GM23338 (cell line): Measurements from ENCODE around the gene GPR83. TPM values are rescaled to one million over a fixed set of nuclear protein-coding genes. Genes with fewer than 3 reads are reported as not detected.

Source experiments
- ATAC-seq: fragments of 200-7000 bp; cut with Tn5 transposase; 3 replicates; pipeline ENCODE4 v1.9.1; 2020
- DNase-seq: peaks from one replicate; pipeline ENCODE4 v3.0.0-alpha.2; 2015; ENCODE audit warnings: low spot score
- H2AFZ ChIP-seq: fragments of 200-600 bp; sonication (generic); 2 replicates; pipeline ENCODE4 v1.8.0; 2016; ENCODE audit warnings: antibody characterized with exemption, mild to moderate bottlenecking, moderate library complexity
- H3F3A ChIP-seq: fragments of 200-600 bp; sonication (generic); replicated peaks from 2 replicates; pipeline ENCODE4 v1.8.0; 2017; ENCODE audit warnings: antibody characterized with exemption, mixed run types, low read depth
- H3K27ac ChIP-seq: fragments of 200-600 bp; sonication (generic); 2 replicates; pipeline ENCODE4 v1.6.1; 2016; ENCODE audit warnings: low read depth
- H3K27me3 ChIP-seq: fragments of 200-600 bp; sonication (generic); 2 replicates; pipeline ENCODE4 v1.8.0; 2016; ENCODE audit warnings: mild to moderate bottlenecking, mixed run types, moderate library complexity; ENCODE audit not compliant: insufficient read depth
- H3K36me3 ChIP-seq: fragments of 200-600 bp; sonication (generic); 2 replicates; pipeline ENCODE4 v1.8.0; 2016; ENCODE audit warnings: mild to moderate bottlenecking; ENCODE audit not compliant: insufficient read depth
- H3K4me1 ChIP-seq: fragments of 200-600 bp; sonication (generic); 2 replicates; pipeline ENCODE4 v1.8.0; 2016; ENCODE audit warnings: mild to moderate bottlenecking, moderate library complexity; ENCODE audit not compliant: insufficient read depth
- H3K4me2 ChIP-seq: fragments of 200-600 bp; sonication (generic); 2 replicates; pipeline ENCODE4 v1.7.1; 2017; ENCODE audit warnings: mixed run types
- H3K4me3 ChIP-seq: fragments of 200-600 bp; sonication (generic); 2 replicates; pipeline ENCODE4 v1.6.1; 2016; ENCODE audit warnings: mixed run types
- H3K79me2 ChIP-seq: fragments of 200-600 bp; sonication (generic); replicated peaks from 2 replicates; pipeline ENCODE4 v1.8.0; 2017; ENCODE audit warnings: mild to moderate bottlenecking; ENCODE audit not compliant: insufficient read depth
- H3K9me2 ChIP-seq: fragments of 200-600 bp; sonication (generic); 2 replicates; pipeline ENCODE4 v1.8.0; 2017; ENCODE audit not compliant: insufficient read depth
- H4K20me1 ChIP-seq: fragments of 200-600 bp; sonication (generic); replicated peaks from 2 replicates; pipeline ENCODE4 v1.8.0; 2017; ENCODE audit warnings: mild to moderate bottlenecking; ENCODE audit not compliant: insufficient read depth
- H3K27ac Mint-ChIP-seq: 2 replicates; pipeline ENCODE4 v1.8.0; 2020; ENCODE audit warnings: inconsistent platforms, mild to moderate bottlenecking, moderate library complexity, mixed read lengths
- H3K27me3 Mint-ChIP-seq: 3 replicates; pipeline ENCODE4 v1.8.0; 2022; ENCODE audit warnings: low read depth, mild to moderate bottlenecking, moderate library complexity, mixed read lengths, inconsistent platforms; ENCODE audit not compliant: insufficient read depth, poor library complexity
- H3K36me3 Mint-ChIP-seq: 3 replicates; pipeline ENCODE4 v1.8.0; 2021; ENCODE audit warnings: low read depth, mild to moderate bottlenecking, inconsistent platforms, moderate library complexity, mixed read lengths
- H3K4me1 Mint-ChIP-seq: 3 replicates; pipeline ENCODE4 v1.8.0; 2020; ENCODE audit warnings: mild to moderate bottlenecking, inconsistent platforms, mixed read lengths
- H3K4me3 Mint-ChIP-seq: 3 replicates; pipeline ENCODE4 v1.8.0; 2021; ENCODE audit warnings: moderate library complexity, mild to moderate bottlenecking, inconsistent platforms, mixed read lengths
- H3K9me3 Mint-ChIP-seq: 3 replicates; pipeline ENCODE4 v1.8.0; 2020; ENCODE audit warnings: moderate library complexity, mild to moderate bottlenecking, inconsistent platforms, mixed read lengths
- CTCF ChIP-seq, 2 experiments: fragments of 200-600 bp in 1 of 2; sonication (generic) in 1 of 2; conservative IDR thresholded peaks; 2 replicates each; pipeline versions ENCODE4 v1.5.1 to v1.6.1; 2016 to 2017; ENCODE audit warnings: antibody characterized with exemption in 2 of 2, low read depth in 2 of 2, mild to moderate bottlenecking in 2 of 2, moderate library complexity in 1 of 2
- NANOG ChIP-seq: IDR thresholded peaks from 2 replicates; pipeline ENCODE4 v1.6.1; 2016; ENCODE audit warnings: antibody characterized with exemption, borderline replicate concordance
- ZNF462 ChIP-seq: fragments of 250-450 bp; sonication (Bioruptor Pico); IDR thresholded peaks from 2 replicates; pipeline ENCODE4 v1.5.0; 2020; ENCODE audit warnings: mild to moderate bottlenecking, moderate library complexity
- polyA plus RNA-seq: library from polyadenylated mRNA; unstranded; fragments of >200 nt; fragmentation: Nextera tagmentation; extraction: Ambion mirVana; gene quantifications from 2 replicates; pipeline ENCODE4 v1.2.1, GENCODE V29; 2016
- total RNA-seq: library from RNA; depleted of rRNA; stranded (reverse); fragments of >200 nt; shearing (Covaris generic); gene quantifications from 2 replicates; pipeline ENCODE4 v1.2.3, GENCODE V29; 2014

GPR83 gene
- total and polyA plus RNA-seq, 2 experiments from 2014 or later: 0.17 to 0.18 TPM

- Mint-ChIP-seq H3K4me1 (no peaks in the 10 kb centered on the region), H3K27me3 (no peaks in the 10 kb centered on the region), H3K36me3 (peaks cover 11% of the 10 kb centered on the region; the same call in 2 of the 3 replicates), H3K9me3 (no peaks in the 10 kb centered on the region), H3K4me3 (no peak overlapping the region), H3K27ac (no peak overlapping the region)
- H3K4me3 ChIP-seq: no peak overlapping the region
- DNase-seq (no peak), ATAC-seq (peak; percentile 73)
- no peaks in the 10 kb centered on the region for H3K36me3 ChIP-seq
- H3K27ac ChIP-seq: no peak overlapping the region; the same call in 1 of the 2 replicates
- H3K9me2 ChIP-seq: no peaks in the 10 kb centered on the region
- no peaks in the 10 kb centered on the region for H4K20me1 ChIP-seq
- H2AFZ ChIP-seq: no peak overlapping the region
- no peaks in the 10 kb centered on the region for H3K27me3 ChIP-seq
- H3K4me2 ChIP-seq: no peak overlapping the region
- no peaks in the 10 kb centered on the region for H3F3A ChIP-seq
- no peaks in the 10 kb centered on the region for H3K4me1 ChIP-seq
- TF ChIP-seq ZNF462 (CRISPR knock-in tag): no peak
- TF ChIP-seq CTCF (conservative IDR thresholded peaks at IDR 0.05; ENCODE audit: low read depth in 2 of 2): 0 out of 4 replicates have a peak, but pooled peaks of 1 of the 2 experiments have one; percentile 11
- no peak for TF ChIP-seq NANOG
- no peaks in the 10 kb centered on the region for H3K79me2 ChIP-seq
These were observed 17.0 kb upstream of the GPR83 start for GRCh38 chr11:94418123-94418765.
